ENCODE data around the gene TLCD3A.

TLCD3A gene

GRCh38 chr17:732067-732901 lies at the start of gene TLCD3A:
Gene TLCD3A (plus strand): TSS chr17:732596. CDS start chr17:732648, 52 bp downstream.
- H3K4me3 ChIP-seq (ENCODE audit: low read length) = peak within 1 kb of the TSS; percentile 73
- TF ChIP-seq, protein P1, sequence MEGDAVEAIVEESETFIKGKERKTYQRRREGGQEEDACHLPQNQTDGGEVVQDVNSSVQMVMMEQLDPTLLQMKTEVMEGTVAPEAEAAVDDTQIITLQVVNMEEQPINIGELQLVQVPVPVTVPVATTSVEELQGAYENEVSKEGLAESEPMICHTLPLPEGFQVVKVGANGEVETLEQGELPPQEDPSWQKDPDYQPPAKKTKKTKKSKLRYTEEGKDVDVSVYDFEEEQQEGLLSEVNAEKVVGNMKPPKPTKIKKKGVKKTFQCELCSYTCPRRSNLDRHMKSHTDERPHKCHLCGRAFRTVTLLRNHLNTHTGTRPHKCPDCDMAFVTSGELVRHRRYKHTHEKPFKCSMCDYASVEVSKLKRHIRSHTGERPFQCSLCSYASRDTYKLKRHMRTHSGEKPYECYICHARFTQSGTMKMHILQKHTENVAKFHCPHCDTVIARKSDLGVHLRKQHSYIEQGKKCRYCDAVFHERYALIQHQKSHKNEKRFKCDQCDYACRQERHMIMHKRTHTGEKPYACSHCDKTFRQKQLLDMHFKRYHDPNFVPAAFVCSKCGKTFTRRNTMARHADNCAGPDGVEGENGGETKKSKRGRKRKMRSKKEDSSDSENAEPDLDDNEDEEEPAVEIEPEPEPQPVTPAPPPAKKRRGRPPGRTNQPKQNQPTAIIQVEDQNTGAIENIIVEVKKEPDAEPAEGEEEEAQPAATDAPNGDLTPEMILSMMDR (conservative IDR thresholded peaks at IDR 0.05; ENCODE audit: low read length) = no peak
- DNase-seq (ENCODE audit: low read depth) = peak; percentile 68

- DNase-seq (ENCODE audit: low read depth) = no peak
- TF ChIP-seq, protein P1 (conservative IDR thresholded peaks at IDR 0.05; ENCODE audit: low read length) = no peak
- no peak overlapping the region for H3K4me3 ChIP-seq (ENCODE audit: low read length)
These were observed 49.4 kb upstream of the TLCD3A start for GRCh38 chr17:683040-683439.

DNA sequence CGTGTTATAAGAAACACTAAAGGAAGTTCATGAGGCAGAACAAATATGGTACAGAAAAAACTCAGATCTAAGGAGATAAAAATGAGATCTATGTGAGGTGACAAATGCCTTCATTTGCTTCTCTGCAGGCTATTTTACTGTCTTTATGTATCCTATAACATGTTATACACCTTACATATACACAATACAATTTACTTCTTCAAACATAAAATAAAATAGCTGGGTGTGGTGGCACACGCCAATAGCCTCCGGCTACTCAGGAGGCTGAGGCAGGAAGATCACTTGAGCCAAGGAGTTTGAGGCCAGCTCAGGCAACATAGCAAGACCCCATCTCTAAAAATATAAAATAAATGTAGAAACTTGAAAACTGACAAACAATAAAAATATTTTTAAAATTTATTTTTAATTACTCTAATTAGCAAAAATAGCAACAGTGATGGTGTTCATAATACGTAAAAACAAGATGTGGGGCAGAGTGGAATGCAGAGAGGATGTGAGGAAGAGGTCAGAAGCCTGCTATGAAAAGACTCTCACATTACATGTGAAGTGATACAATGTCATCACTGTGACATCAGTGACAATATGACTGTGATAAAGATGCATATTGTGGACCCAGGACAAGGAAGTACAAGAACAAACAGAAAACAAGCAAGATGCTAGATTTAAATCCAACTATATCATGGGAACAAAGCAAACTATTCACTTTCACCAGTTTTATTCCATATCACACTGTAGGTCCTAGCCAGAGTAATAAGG lies 48.7 kb upstream of the TLCD3A start:
- TF ChIP-seq, protein P1 (conservative IDR thresholded peaks at IDR 0.05; ENCODE audit: low read length) = no peak
- no peak overlapping the region for H3K4me3 ChIP-seq (ENCODE audit: low read length)
- no peak for DNase-seq (ENCODE audit: low read depth)

GRCh38 chr17:685006-685405 lies 47.4 kb upstream of the TLCD3A start:
- DNase-seq (ENCODE audit: low read depth) = no peak
- H3K4me3 ChIP-seq (ENCODE audit: low read length) = no peak overlapping the region

DNA sequence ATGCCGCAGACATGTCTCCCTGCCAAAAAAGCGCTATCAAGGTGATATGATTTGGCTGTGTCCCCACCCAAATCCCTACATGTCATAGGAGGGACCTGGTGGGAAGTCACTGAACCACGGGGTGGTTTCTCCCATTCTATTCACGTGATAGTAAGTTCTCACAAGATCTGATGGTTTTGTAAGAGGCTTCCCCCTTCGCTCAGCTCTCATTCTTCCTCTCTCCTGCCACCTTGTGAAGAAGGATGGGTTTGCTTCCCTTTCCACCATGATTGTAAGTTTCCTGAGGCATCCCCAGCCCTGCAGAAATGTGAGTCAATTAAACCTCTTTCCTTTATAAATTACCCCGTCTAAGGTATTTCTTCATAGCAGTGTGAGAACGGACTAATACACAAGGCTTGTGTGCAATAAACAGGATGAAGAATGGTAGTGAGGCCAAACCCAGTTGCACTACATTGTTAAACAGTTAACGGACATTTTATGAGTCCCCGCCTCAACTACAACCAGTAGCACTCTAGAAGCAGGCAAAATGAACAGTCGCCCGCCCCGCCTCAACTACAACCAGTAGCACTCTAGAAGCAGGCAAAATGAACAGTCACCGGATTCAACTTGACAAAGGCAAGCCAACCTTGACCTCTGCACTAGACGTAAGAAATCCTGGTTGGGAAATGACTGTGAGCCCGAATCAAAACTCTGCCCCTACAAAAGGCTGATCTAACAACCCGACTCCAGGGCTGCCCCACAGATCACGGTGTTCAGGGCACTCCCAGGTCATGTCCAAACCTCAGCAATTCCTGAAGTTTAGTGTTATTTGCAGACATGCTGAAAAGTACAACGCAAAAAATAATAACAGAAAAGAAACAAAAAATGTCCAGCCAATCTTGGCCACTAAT lies 44.1 kb upstream of the TLCD3A start:
- no peak overlapping the region for H3K4me3 ChIP-seq (ENCODE audit: low read length)
- TF ChIP-seq, protein P1 (conservative IDR thresholded peaks at IDR 0.05; ENCODE audit: low read length) = peak; percentile 39
- peak; percentile 33 for DNase-seq (ENCODE audit: low read depth)

More at GRCh38 chr17:685006-685405, 47.4 kb upstream of the TLCD3A start:
- TF ChIP-seq, protein P1 (conservative IDR thresholded peaks at IDR 0.05; ENCODE audit: low read length) = no peak

DNA sequence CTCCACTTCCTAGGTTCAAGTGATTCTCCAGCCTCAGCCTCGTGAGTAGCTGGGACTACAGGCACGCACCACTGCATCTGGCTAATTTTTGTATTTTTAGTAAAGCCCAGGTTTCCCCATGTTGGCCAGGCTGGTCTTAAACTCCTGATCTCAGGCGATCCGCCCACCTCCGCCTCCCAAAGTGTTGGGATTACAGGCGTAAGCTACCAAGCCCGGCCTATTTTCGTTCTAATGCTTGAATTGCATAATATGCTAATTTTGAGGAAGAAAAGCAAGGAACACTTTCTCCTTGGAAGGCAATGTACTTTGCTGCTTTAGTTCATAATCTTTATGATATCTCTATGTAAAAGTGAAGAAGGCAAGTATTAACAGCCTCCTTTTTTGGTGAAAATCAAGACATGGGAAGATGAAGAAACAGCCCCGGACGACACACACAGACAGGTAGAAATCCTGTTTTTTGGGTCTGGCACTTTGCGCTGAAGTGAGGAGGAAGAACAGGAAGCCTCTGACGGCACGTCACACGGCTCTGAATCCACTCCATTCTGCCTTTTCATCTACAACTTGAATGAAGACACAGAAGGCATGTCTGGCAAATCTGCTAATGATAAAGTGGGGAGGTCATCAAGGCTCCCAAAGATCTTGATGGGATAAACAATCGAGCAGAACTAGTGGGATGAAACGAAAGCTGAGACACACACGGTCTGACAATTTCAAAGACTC lies 42.7 kb upstream of the TLCD3A start:
- no peak for DNase-seq (ENCODE audit: low read depth)
- H3K4me3 ChIP-seq (ENCODE audit: low read length) = no peak overlapping the region
- TF ChIP-seq, protein P1 (conservative IDR thresholded peaks at IDR 0.05; ENCODE audit: low read length) = no peak

Data from AG10803 (cell line).